Head of caudate nucleus (tissue), 42 donors: ENCODE measurements around the gene MICA.
"Not testable (repeated sequence)": the region's sequence is repeated elsewhere in the genome, so short reads cannot be mapped to it uniquely, and the experiment has no call there.

Experiments used
- DNase-seq, 42 donors: peaks; one replicate each; pipeline versions ENCODE4 v3.0.0 to v3.0.0-alpha.2; 2020 to 2021; ENCODE audit warnings: mixed read lengths in 7 of 42
- intact Hi-C: fragments of 100-400 bp; cut with DNase I; formaldehyde crosslinking; loops from one replicate; pipeline ENCODE4 v1.15.0; 2022

MICA gene

DNA sequence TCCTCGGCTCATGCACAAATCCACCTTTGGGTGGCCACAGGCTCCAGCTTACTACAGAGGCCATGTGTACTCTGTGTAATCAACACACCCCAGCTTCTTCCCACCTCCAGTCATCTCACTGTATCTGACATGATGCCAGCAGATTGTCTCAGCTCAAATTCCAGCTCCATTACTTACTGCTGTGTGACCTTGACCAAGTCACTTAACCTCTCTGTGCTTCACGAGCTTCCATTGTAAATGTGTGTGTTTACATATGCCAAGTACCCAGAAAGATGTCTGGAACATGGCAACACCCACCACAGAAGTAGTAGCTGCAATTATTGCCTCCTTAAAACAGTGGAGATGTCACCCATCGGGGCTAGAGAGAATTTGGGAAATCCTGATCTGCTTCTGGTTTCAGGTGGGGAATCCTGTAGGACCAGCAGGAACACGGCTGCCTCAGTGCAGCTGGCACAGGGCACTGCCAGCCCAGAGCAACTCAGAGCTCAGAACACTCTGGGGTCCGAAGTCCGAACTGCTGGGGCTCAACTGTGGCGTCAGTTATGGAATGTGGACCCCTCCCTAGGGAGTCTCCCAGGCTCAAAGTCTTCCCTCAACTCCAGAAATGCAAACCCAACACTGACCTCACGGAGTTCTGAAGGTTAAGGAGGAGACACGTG is 25.2 kb upstream of the MICA start:
- intact Hi-C loops = no loop called here

DNA sequence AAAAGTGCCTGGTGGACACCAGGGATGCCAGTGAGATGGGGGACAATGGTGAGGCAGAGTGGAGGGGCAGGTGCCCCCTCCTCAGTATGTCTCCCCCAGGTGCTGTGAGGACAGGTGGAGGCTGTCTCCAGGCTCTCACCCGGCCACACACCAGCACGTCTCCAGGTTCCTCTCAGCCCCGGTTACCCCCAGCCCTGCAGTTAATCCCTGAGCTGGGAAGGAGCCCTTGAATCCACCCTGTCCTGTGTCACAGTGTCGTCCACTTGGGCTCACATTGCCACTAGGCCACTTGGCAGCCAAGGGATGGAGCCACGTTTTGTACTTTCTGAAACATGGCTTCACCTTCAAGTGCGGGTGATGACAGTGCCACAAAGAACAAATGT is 24.7 kb upstream of the MICA start:
- intact Hi-C loops = no loop called here
- no peak for DNase-seq

More for the DNA sequence above, 25.2 kb upstream of the MICA start:
- DNase-seq = no peak

DNA sequence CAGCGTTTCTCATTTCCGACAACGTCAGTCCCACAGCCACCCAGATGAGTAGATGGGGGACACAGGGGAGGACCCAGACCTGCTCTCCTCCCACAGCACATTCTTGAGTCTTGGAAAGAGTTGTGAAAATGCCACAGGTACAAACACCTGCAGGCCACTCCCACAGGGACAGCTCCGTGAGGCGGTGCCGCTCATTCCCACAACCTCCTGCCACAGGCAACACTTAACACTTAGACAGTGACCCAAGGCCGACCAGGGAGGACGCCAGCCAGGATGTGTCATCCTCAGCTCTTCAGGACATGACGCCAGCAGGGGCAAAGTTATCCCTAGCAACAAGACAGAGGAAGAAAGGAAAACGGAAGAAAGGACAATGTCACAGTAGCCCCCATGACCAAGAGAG is 23.5 kb upstream of the MICA start:
- DNase-seq = no peak
- intact Hi-C loops = no loop called here

- intact Hi-C loops = no loop called here
- no peak for DNase-seq
These were observed 21.7 kb upstream of the MICA start for GRCh38 chr6:31381666-31382065.

- intact Hi-C loops = no loop called here
- DNase-seq = peak in 5 of 42 donors; percentile 17 to 52 (median 27)
These were observed 20.2 kb upstream of the MICA start for GRCh38 chr6:31383149-31383548.

- intact Hi-C loops = no loop called here
- DNase-seq = no peak
These were observed 18.4 kb upstream of the MICA start for GRCh38 chr6:31385041-31385440.

GRCh38 chr6:31386099-31386498 is 17.3 kb upstream of the MICA start:
- no peak for DNase-seq
- intact Hi-C loops = no loop called here

GRCh38 chr6:31386977-31387376 is 16.4 kb upstream of the MICA start:
- intact Hi-C loops = no loop called here
- DNase-seq = no peak

DNA sequence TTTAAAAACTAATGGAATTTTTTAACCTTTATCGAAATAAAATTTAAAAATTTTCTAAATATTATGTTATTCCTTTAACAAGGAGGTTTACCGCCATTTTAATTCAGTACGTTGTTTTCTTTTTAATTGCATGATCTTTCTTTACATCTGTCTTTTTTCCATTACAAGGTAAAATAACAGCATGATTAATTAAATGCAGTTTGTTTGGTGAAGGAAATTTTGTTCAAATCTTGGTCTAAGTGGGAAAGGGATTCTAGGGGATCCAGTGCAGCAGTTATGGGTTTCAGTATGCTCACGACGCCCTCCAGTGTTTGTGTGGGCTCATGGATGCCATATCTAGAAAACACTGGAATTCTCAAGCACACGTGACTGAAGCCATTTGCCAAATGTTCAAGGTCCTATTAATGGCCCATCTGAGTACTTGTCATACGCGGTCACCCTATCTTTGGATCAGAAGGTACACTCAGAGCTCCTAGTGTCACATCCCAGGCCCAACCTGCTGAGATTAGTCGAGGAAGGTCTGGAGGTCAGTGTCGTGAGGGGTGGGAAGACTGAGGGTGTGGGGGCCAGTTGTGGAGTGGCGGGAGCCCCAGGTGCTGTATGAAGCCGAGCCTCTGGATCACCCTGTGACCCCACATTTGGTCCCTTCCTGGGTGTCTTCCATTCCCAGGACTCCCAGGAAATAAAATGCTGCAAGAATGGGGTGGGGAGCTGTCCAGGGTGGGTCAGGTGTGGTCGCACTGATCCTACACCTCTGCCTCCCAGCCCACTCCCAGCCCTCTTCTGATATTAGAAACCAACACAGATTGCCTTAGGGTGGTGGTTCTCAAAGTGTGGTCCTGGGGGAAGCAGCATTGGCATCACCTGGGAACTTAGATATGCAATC is 14.2 kb upstream of the MICA start:
- DNase-seq, intact Hi-C loops: not testable (repeated sequence)

GRCh38 chr6:31389802-31390132 is 13.6 kb upstream of the MICA start:
- intact Hi-C loops, DNase-seq: not testable (repeated sequence)

DNA sequence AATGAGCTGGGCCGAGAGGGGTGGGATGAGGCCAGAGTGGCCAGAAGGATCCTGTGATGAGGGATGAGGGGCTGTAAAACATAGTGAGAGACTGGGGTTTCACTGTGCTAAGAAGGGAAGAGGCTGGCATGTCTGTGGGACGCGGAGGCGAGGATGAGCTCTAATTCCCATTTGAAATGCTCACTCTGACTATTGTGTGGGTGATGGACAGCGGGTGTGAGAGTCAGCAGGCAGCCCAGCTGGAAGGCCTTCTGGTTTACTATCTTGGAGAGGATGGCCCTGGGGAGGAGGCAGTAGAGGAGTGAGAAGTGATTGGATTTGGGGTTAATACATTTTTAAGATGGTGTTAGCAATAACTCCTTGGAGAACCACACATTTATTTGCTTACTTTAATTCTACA is 9.5 kb upstream of the MICA start:
- intact Hi-C loops = no loop called here
- peak in 1 of 42 donors; percentile 14 for DNase-seq

DNA sequence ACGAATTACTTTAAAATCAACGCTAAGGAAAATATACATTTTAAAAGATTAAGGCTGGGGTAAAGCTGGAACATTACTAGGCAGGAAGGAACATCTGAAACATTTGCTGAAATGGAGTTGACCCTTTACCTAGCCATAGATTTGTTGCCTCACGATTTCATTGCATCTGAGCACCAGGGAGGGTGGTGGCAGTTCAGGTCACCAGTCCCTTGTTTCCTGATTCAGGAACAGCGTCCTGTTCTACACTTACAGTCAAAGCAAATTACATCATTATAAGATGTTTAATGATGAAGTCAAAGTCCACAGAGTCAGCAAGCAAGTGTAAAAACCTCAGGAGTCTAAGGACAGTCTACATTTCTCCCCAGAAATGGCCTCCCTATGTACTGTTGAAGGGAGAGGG is 9.0 kb upstream of the MICA start:
- no peak for DNase-seq
- intact Hi-C loops = no loop called here

DNA sequence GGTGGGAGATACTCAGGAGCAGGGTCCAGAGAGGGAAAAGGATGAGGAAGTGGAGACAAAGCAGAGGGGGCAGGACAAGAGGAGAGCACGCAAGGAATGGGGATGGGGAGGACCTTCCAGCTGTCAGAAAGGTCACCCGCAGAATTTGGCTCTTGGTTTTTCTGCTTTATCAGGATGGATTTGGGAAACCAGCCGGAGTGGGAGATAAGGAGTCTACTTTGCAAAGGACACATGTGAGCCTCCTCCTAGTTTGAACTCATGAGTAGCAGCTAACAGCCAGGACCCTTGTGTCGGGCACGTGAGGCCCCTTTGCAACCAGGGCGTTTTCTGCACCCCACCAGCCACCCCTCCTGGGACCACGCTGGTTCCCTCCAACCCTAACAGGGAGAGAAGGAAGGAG is 7.6 kb upstream of the MICA start:
- intact Hi-C loops = no loop called here
- peak in 1 of 42 donors; percentile 9 for DNase-seq

DNA sequence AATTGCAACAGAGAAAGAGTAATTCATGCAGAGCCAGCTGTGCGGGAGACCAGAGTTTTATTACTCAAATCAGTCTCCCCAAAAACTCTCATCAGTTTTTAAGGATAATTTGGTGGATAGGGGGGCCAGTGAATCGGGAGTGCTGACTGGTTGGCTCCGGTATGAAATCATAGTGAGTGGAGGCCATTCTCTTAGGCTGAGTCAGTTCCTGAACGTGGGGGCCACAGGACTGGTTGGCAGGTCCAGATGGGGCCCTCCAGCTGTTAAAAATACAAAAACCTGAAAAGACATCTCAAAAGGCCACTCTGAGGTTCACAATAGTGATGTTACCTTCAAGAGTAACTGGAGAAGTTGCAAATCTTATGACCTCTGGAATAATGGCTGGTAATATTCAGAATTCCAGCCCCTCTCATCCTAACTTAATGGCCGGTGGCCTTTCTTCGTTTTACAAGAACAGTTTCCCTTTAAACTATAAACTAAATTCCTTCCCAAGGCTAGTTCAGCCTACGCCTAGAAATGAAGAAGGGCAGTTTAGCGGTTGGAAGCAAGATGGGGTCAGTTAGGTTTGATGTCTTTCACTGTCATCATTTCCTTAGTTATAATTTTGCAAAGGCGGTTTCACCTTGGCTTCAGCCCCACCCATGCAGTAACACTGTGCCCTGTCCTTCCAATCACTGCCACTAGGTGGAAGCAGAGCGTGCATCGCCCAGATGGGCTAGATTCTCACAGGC is 6.8 kb upstream of the MICA start:
- intact Hi-C loops = no loop called here
- peak; percentile 46 to 93 (median 86) for DNase-seq

DNA sequence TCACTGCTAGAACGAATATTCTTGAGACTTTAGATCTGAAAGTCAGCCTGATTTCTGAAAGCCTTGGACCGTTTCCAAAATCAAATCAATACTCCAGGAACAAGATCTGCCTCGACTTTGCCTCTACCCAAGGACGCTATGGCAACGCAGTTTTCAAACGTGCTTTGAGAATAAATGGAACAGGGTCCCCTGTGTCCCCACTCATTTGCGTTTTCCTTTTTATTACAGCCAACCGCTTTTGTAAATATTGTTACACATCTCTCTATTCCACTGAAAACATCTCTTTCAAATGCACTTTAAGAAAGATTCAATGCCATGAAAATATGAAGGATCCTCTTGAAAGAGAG is 6.3 kb upstream of the MICA start:
- intact Hi-C loops, DNase-seq: not testable (repeated sequence)

DNA sequence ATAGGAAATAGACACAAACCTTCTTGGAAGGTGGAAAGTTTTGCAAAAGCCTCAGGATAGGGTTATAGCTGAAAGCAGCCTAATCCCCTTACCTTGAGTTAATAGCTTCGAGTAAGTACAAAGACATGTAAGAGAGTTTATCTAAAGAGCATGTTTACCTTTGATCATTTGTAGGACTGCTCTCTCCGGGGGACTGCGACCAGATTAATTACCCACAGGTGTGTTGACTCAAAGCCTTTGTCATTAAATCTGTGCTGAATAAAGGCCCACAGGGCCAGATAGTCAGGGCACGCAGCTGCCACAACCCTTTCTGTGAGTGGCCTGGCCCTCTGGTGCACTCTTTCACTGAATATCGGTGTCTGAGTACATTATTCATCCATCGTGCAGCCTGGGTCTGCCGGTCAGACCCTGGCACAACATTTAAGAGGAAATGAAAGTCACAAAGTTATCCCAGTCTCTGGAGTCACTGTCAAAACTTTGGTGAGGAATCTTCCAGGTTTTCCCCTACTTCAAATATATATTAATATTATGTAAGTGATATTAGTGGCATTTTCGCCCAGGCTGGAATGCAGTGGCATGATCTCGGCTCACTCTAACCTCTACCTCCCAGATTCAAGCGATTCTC is 5.4 kb upstream of the MICA start:
- intact Hi-C loops = no loop called here
- peak in 1 of 42 donors; percentile 29 for DNase-seq

GRCh38 chr6:31399589-31400466 is 3.6 kb upstream of the MICA start:
- intact Hi-C loops = no loop called here

DNA sequence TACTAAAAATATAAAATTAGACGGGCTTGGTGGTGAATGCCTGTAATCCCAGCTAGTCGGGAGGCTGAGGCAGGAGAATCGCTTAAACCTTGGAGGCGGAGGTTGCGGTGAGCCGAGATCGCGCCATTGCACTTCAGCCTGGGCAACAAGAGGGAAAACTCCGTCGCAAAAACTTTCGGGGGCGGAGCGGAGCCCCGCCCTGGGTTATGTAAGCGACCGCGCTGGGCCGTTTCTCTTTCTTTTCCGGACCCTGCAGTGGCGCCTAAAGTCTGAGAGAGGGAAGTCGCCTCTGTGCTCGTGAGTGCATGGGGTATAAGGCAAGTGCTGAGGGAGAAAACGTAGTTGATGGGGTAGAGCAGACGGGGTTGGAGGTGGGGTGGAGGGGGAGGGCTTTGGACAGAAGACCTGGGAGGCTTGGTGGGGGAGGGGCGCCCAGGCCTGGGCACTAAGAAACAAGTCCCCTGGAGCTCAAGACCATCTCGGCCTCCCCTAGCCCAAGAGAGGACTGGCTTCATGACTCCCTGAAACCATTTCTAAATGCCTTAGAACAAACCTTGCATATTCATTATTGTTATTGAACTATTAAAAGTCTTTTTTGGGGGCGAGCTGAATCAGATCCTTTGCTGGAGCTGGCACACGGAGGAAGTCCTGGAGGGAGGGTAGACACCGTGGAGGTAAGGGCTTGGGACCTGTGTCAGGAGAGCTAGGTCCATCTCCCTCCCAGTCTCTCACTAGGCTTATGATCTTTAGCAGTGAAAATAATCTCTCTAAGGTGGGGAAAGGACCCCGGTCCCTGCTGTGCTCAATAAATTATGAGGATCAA is 2.7 kb upstream of the MICA start:
- intact Hi-C loops = no loop called here

More at GRCh38 chr6:31399589-31400466, 3.6 kb upstream of the MICA start:
- DNase-seq = peak; percentile 69 to 94 (median 85)

More for the DNA sequence above, 2.7 kb upstream of the MICA start:
- peak; percentile 16 to 85 (median 64) for DNase-seq
